OCI-LY3 (cell line): ENCODE results near the gene TLCD5.

Experiments
- CTCF ChIP-seq: fragments of 200-600, 300-600 bp; sonication (generic); IDR thresholded peaks from 2 replicates; pipeline ENCODE4 v1.5.1; 2014; ENCODE audit warnings: antibody characterized with exemption, low read length, low read depth
- EZH2phosphoT487 ChIP-seq: fragments of 200-600 bp; shearing (Covaris generic); IDR thresholded peaks from 2 replicates; pipeline ENCODE4 v1.6.1; 2018; ENCODE audit warnings: antibody characterized with exemption, mixed run types, low read depth

DNA sequence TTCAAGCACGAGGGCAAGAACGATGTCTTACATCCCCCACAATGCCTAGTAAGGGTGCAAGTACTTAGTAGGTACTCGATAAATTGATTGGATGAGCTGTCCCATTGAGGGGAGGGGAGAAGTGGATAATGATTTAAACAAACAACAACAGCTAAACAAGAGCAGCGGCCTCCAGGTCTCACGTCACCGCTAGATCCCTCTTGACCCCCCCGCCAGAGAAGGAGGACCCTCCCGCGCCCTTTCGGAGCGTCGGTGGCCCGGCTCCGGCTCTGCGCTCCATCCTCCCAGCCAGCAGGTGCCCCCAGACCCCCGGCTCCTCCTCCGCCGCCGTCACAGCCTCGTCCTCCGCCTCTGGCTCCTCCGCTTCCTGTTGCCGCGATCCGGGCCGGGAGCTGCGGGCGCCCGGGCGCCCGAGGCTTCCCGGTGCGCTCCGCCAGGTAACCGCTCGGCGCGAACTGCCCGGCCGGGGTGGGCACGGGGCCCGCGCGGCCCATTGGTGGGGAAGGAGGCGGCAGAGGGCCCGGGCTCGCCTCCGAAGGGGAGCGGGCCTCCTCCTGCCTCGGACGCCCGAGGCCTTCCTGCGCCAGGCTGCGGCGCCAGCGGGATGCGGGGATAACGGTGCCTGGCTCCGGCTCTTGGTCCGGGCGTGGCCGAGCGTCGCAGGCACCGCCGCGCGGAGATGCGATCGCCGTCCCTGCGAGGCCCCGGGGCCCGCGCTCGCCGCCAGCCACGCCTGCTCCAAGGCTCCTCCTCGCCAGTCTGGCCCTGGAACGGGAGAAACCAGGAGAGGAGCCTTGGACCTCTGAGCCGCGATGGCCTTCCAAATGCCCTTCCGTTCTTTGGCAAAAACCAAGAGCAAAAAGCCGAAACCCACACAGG, at the start of gene TLCD5:
- TF ChIP-seq CTCF (no peak), EZH2phosphoT487 (no peak)
